Stimulated activated naive B cell treated with anti-CD40 and anti-IgM and Interleukin-4, amounts not matched to agents 10 μg/mL and 1 μg/mL and 100 μg/mL, for 72 hours (primary cell): ENCODE results near the gene FGD3.

Experiments used
- ATAC-seq, 2 donors: fragments of 150-1000 bp; cut with Tn5 transposase; replicated peaks; 2 replicates each; pipeline ENCODE4 v1.10.0; 2021; ENCODE audit warnings: moderate library complexity in 1 of 2
- DNase-seq: peaks from one replicate; pipeline ENCODE4 v3.0.0; 2021
- H3K27ac Mint-ChIP-seq: one replicate; pipeline ENCODE4 v1.8.0; 2022; ENCODE audit warnings: mild to moderate bottlenecking, mixed read lengths
- H3K27me3 Mint-ChIP-seq, 2 donors: one replicate each; pipeline ENCODE4 v1.8.0; 2022; ENCODE audit warnings: mixed read lengths in 2 of 2
- H3K36me3 Mint-ChIP-seq, 2 donors: one replicate each; pipeline ENCODE4 v1.8.0; 2022; ENCODE audit warnings: mixed read lengths in 2 of 2, mild to moderate bottlenecking in 1 of 2
- H3K4me1 Mint-ChIP-seq, 2 donors: one replicate each; pipeline ENCODE4 v1.8.0; 2022; ENCODE audit warnings: mixed read lengths in 2 of 2, mild to moderate bottlenecking in 1 of 2
- H3K4me3 Mint-ChIP-seq, 2 donors: one replicate each; pipeline ENCODE4 v1.8.0; 2022; ENCODE audit warnings: mild to moderate bottlenecking in 2 of 2, mixed read lengths in 2 of 2, moderate library complexity in 1 of 2
- H3K9me3 Mint-ChIP-seq, 2 donors: one replicate each; pipeline ENCODE4 v1.8.0; 2022; ENCODE audit warnings: mixed read lengths in 2 of 2, mild to moderate bottlenecking in 1 of 2

FGD3 gene

GRCh38 chr9:93017621-93018020, 70.3 kb downstream of the FGD3 start:
- H3K27ac Mint-ChIP-seq = no peak overlapping the region
- ATAC-seq (no peak), DNase-seq (no peak)
- H3K36me3 Mint-ChIP-seq = peaks cover 49 to 57% of the 10 kb centered on the region in 2 donors
- H3K4me3 Mint-ChIP-seq = no peak overlapping the region
- H3K27me3 Mint-ChIP-seq = no peaks in the 10 kb centered on the region
- H3K9me3 Mint-ChIP-seq = no peaks in the 10 kb centered on the region
- peaks cover 0 to 2% of the 10 kb centered on the region in 2 donors for H3K4me1 Mint-ChIP-seq

GRCh38 chr9:93020151-93020550, 72.8 kb downstream of the FGD3 start:
- Mint-ChIP-seq H3K36me3 (peaks cover 48 to 50% of the 10 kb centered on the region in 2 donors), H3K4me3 (no peak overlapping the region), H3K9me3 (no peaks in the 10 kb centered on the region), H3K27me3 (no peaks in the 10 kb centered on the region), H3K27ac (peak overlapping the region; percentile 14), H3K4me1 (peaks cover 7 to 14% of the 10 kb centered on the region in 2 donors)
- no peak for ATAC-seq
- DNase-seq = no peak

GRCh38 chr9:93020771-93021670, 73.7 kb downstream of the FGD3 start:
- no peak for DNase-seq
- H3K36me3 Mint-ChIP-seq = peaks cover 44% of the 10 kb centered on the region in 2 donors
- H3K9me3 Mint-ChIP-seq = no peaks in the 10 kb centered on the region
- peak overlapping the region; percentile 37 for H3K27ac Mint-ChIP-seq
- H3K4me3 Mint-ChIP-seq = no peak overlapping the region
- H3K4me1 Mint-ChIP-seq = peaks cover 7 to 14% of the 10 kb centered on the region in 2 donors
- no peaks in the 10 kb centered on the region for H3K27me3 Mint-ChIP-seq
- no peak for ATAC-seq

GRCh38 chr9:93022066-93022465, 74.7 kb downstream of the FGD3 start:
- DNase-seq (no peak), ATAC-seq (no peak)
- Mint-ChIP-seq H3K9me3 (no peaks in the 10 kb centered on the region), H3K36me3 (peaks cover 41 to 49% of the 10 kb centered on the region in 2 donors), H3K27ac (no peak overlapping the region), H3K4me3 (no peak overlapping the region), H3K27me3 (no peaks in the 10 kb centered on the region), H3K4me1 (peaks cover 10 to 23% of the 10 kb centered on the region in 2 donors)

GRCh38 chr9:93022721-93023520, 75.6 kb downstream of the FGD3 start:
- Mint-ChIP-seq H3K4me3 (no peak overlapping the region), H3K27ac (peak overlapping the region; percentile 71), H3K27me3 (no peaks in the 10 kb centered on the region), H3K36me3 (peaks cover 35 to 43% of the 10 kb centered on the region in 2 donors), H3K4me1 (peaks cover 16 to 32% of the 10 kb centered on the region in 2 donors), H3K9me3 (no peaks in the 10 kb centered on the region)
- DNase-seq = no peak
- no peak for ATAC-seq

- Mint-ChIP-seq H3K4me3 (no peak overlapping the region), H3K27me3 (no peaks in the 10 kb centered on the region), H3K9me3 (no peaks in the 10 kb centered on the region), H3K27ac (peak overlapping the region; percentile 71), H3K36me3 (peaks cover 32 to 41% of the 10 kb centered on the region in 2 donors), H3K4me1 (peaks cover 21 to 37% of the 10 kb centered on the region in 2 donors)
- peak in 1 of 2 donors; percentile 55 for ATAC-seq
- no peak for DNase-seq
These were observed 76.1 kb downstream of the FGD3 start for GRCh38 chr9:93023521-93023815.

- Mint-ChIP-seq H3K4me1 (peaks cover 24 to 40% of the 10 kb centered on the region in 2 donors), H3K27me3 (no peaks in the 10 kb centered on the region), H3K9me3 (no peaks in the 10 kb centered on the region), H3K27ac (peak overlapping the region; percentile 87), H3K4me3 (no peak overlapping the region), H3K36me3 (peaks cover 26 to 36% of the 10 kb centered on the region in 2 donors)
- DNase-seq (no peak), ATAC-seq (no peak)
These were observed 77.3 kb downstream of the FGD3 start for GRCh38 chr9:93024646-93024910.

- Mint-ChIP-seq H3K4me3 (no peak overlapping the region), H3K9me3 (no peaks in the 10 kb centered on the region), H3K27ac (peak overlapping the region; percentile 57), H3K36me3 (peaks cover 28 to 38% of the 10 kb centered on the region in 2 donors), H3K27me3 (no peaks in the 10 kb centered on the region), H3K4me1 (peaks cover 24 to 40% of the 10 kb centered on the region in 2 donors)
- no peak for ATAC-seq
- DNase-seq = no peak
These were observed 77.8 kb downstream of the FGD3 start for GRCh38 chr9:93024986-93025630.

GRCh38 chr9:93025736-93026135, 78.4 kb downstream of the FGD3 start:
- Mint-ChIP-seq H3K4me1 (peaks cover 24 to 43% of the 10 kb centered on the region in 2 donors), H3K27ac (no peak overlapping the region), H3K4me3 (no peak overlapping the region), H3K36me3 (peaks cover 30 to 38% of the 10 kb centered on the region in 2 donors), H3K27me3 (no peaks in the 10 kb centered on the region), H3K9me3 (no peaks in the 10 kb centered on the region)
- DNase-seq (no peak), ATAC-seq (no peak)

GRCh38 chr9:93026640-93027039, 79.3 kb downstream of the FGD3 start:
- Mint-ChIP-seq H3K27ac (peak overlapping the region; percentile 42), H3K9me3 (no peaks in the 10 kb centered on the region), H3K36me3 (peaks cover 33 to 45% of the 10 kb centered on the region in 2 donors), H3K4me3 (no peak overlapping the region), H3K4me1 (peaks cover 27 to 49% of the 10 kb centered on the region in 2 donors), H3K27me3 (no peaks in the 10 kb centered on the region)
- no peak for DNase-seq
- ATAC-seq = no peak

- Mint-ChIP-seq H3K9me3 (no peaks in the 10 kb centered on the region), H3K36me3 (peaks cover 36 to 47% of the 10 kb centered on the region in 2 donors), H3K27me3 (no peaks in the 10 kb centered on the region), H3K27ac (no peak overlapping the region), H3K4me1 (peaks cover 30 to 58% of the 10 kb centered on the region in 2 donors), H3K4me3 (peak overlapping the region in 1 of 2 donors; percentile 25)
- no peak for ATAC-seq
- DNase-seq = no peak
These were observed 80.4 kb downstream of the FGD3 start for GRCh38 chr9:93027750-93028149.

GRCh38 chr9:93028448-93029006, 81.2 kb downstream of the FGD3 start:
- Mint-ChIP-seq H3K27me3 (no peaks in the 10 kb centered on the region), H3K4me1 (peaks cover 31 to 59% of the 10 kb centered on the region in 2 donors), H3K9me3 (no peaks in the 10 kb centered on the region), H3K27ac (peak overlapping the region; percentile 75), H3K36me3 (peaks cover 33 to 45% of the 10 kb centered on the region in 2 donors), H3K4me3 (peak overlapping the region; percentile 37 to 61)
- ATAC-seq (peak; percentile 74 to 79), DNase-seq (peak; percentile 48)

- ATAC-seq (no peak), DNase-seq (no peak)
- peaks cover 32 to 45% of the 10 kb centered on the region in 2 donors for H3K36me3 Mint-ChIP-seq
- no peaks in the 10 kb centered on the region for H3K9me3 Mint-ChIP-seq
- H3K27me3 Mint-ChIP-seq = no peaks in the 10 kb centered on the region
- peaks cover 30 to 57% of the 10 kb centered on the region in 2 donors for H3K4me1 Mint-ChIP-seq
- H3K27ac Mint-ChIP-seq = no peak overlapping the region
- H3K4me3 Mint-ChIP-seq = no peak overlapping the region
These were observed 83.6 kb downstream of the FGD3 start for GRCh38 chr9:93030642-93031628.
